GM21390 (cell line): ENCODE results near the gene COPS7A.

Source experiments
- ATAC-seq: cut with Tn5 transposase; IDR thresholded peaks from one replicate; pipeline ENCODE4 v1.9.1; 2021; ENCODE audit not compliant: unreplicated experiment

Gene COPS7A

DNA sequence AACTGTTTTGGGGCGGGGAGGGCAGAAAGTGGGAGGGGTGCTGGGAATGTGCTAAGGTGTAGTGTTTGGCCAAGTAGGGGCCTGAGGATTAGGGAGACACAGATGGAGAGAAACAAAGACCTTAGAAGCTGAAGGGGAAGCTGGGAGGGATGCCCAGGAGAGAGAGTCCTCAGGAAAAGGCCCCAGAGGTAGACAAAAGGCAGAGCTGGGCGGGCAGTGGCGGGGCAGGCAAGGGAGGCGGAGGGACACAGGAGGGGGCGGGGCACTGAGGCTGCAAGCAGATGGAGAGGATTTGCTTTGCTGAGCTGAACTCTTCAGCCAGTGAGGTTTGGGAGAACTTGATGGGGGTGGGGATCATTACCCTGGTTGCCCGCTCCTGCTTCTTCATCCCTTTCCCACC lies 45.1 kb downstream of the COPS7A start:
- no peak for ATAC-seq

- no peak for ATAC-seq
These were observed 45.8 kb downstream of the COPS7A start for GRCh38 chr12:6769666-6770065.

- no peak for ATAC-seq
These were observed 46.2 kb downstream of the COPS7A start for GRCh38 chr12:6770094-6770493.

DNA sequence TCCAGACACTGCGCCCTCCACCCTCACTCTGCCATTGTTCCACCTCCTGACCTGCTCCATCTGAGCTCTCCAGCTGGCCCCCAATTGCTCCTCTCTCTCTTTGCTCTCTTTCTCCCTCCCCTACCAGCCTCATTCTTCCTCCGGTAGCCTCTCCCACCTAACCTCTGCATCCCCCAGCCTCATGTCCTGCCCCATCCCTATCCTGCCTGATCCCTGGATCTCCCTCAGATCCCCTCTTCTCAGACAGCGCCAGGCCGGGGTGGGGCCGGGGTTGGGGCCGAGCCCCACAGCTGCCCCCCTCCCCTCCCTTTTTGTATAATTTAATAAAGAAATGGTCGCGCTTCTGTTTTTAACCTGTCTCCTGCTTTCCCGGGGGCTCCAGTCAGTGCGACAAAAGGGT lies 46.8 kb downstream of the COPS7A start:
- ATAC-seq: no peak

DNA sequence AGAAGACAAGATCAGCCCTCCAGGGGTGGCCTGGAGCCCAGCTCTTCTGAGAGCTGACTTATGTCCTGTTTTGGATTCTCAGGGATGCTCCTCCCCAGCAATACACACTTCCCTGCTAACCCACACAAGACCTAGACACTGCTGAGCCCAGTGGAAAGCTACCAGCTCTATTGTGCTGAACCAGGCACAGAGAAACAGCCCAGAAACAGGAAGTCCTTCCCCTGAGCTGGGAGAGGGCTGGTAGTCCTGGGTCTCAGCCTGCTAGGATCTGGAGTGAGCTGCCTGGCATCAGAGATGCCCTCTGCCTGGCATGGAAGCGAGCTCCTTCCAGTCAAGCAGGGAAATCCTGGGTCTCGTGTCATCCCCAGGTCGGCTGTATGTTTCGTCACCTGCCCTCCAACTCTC lies 47.2 kb downstream of the COPS7A start:
- no peak for ATAC-seq

- ATAC-seq: no peak
These were observed 47.9 kb downstream of the COPS7A start for GRCh38 chr12:6771509-6772330.

DNA sequence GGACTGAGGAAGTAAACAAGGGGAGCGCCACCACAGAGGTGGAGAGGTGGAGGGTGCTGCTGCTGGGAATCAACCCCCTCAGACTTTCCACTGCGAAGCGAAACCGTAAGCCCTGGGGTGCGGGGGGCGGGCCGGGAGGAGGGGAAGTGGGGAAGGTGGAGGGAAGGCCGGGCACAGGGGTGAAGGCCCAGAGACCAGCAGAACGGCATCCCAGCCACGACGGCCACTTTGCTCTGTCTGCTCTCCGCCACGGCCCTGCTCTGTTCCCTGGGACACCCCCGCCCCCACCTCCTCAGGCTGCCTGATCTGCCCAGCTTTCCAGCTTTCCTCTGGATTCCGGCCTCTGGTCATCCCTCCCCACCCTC lies 48.5 kb downstream of the COPS7A start, which contains the start of gene LAG3:
TSS of gene LAG3 (plus strand) at position 190 of the 365 bp plus-strand sequence. CDS start 333 bp downstream, outside the sequence.
- no peak for ATAC-seq

- ATAC-seq: no peak
These were observed 49.1 kb downstream of the COPS7A start for GRCh38 chr12:6772726-6773589.

GRCh38 chr12:6773590-6774351 lies 49.9 kb downstream of the COPS7A start:
- no peak for ATAC-seq

GRCh38 chr12:6774499-6775062 lies 50.7 kb downstream of the COPS7A start:
- ATAC-seq: no peak

GRCh38 chr12:6775185-6776174 lies 51.6 kb downstream of the COPS7A start:
- no peak for ATAC-seq

DNA sequence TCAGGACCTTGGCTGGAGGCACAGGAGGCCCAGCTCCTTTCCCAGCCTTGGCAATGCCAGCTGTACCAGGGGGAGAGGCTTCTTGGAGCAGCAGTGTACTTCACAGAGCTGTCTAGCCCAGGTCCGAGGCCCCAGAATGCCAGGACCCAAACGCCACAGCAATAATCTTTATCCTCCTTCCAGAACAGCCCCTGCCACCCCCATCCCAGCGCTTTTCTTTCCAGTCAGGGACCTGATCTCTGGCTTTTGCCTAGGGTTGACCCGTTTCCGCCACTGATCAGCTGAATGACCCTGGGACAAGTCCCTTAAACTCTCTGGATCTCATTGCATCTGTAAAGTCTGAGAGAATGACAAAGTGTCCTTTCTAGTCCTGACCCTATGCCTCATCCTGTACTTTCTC lies 53.5 kb downstream of the COPS7A start:
- no peak for ATAC-seq

- no peak for ATAC-seq
These were observed 54.3 kb downstream of the COPS7A start for GRCh38 chr12:6778217-6778573.

DNA sequence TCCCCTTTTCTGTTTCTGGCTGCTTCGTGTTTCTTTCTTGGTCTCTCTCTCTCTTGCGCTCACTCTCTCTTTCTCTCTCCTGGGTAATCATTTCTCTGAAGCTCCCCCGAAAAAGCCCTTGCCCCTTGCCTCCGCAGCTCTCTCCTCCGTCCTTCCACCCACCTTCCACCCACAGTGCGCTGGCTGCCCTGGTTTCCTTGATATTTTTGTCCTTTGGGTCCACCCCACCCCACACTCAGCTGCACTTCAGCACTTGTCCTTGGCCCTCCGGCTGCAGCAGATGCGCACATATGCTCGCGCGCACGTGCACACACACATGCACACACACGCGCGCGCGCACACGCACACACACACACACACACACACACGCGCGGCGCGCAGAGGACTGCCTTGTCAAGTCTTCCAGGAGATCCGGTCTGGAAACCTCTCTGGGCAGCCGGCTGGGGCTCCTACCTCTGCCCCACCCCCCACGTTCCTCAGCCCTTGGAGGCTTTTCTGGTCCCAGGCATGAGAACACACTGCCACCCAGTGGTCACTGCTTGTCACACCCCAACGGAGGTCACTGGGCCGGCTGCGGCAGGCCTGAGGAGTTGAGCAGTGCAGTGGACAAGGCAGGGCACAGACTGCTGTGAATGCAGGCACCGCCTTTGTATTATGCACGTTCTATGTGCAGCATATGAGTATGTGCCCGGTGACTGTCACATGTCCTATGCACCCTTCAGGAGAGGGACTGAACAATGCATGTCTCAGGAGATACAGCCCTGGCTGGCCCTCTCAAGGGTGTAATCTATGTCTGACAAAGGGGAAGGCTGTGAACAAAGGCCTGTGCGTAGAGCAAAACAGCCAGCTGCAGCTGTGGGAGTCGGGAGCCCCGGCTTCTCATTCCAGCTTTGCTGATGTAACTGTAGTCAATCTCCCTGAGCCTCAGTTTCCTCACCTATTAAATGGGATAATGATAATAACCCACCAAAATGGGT lies 55.0 kb downstream of the COPS7A start:
- ATAC-seq: peak; percentile 74

DNA sequence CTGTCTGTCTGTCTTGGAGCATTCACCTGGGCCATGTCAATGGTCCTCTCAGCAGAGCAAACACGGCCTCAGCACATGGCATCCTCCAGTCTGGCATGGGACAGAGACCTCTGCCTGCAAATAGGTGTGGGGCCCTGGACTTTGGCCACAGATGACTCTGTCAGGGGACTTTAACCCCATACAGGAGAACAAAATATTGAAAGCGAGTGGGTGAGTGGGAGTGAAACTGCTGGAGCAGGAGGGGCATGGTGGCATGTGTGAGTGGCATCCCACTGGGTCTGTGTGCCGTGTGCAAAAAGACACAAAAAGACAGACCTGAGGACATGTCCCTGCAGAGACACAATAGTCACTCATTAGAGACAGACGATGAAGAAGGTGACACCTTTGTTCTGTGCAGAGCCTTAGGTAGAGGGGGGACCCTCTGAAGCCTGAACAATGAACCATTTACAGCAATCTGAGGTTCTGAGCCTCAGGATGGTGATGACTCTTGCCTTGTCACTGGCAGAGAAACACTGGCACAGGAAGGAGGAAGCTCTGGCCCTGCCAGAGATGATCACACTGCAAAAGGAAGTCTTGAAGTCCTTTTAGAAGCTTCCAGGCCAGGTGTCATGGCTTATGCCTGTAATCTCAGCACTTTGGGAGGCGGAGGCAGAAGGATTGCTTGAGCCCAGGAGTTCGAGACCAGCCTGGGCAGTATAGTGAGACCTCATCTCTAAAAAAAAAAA lies 56.0 kb downstream of the COPS7A start:
- no peak for ATAC-seq

GRCh38 chr12:6780573-6780972 lies 56.7 kb downstream of the COPS7A start:
- ATAC-seq: no peak
